Activated T-cell treated with anti-CD3 and anti-CD28 coated beads, Interleukin-2, amount 50 U/mL, for 48 hours (primary cell): ENCODE data around the gene AIFM3.
"Not testable (repeated sequence)": the region's sequence is repeated elsewhere in the genome, so short reads cannot be mapped to it uniquely, and the experiment has no call there.

Source experiments
- DNase-seq, 2 experiments: peaks; one replicate each; pipeline ENCODE4 v3.0.0-alpha.2; 2020

The AIFM3 gene, protein sequence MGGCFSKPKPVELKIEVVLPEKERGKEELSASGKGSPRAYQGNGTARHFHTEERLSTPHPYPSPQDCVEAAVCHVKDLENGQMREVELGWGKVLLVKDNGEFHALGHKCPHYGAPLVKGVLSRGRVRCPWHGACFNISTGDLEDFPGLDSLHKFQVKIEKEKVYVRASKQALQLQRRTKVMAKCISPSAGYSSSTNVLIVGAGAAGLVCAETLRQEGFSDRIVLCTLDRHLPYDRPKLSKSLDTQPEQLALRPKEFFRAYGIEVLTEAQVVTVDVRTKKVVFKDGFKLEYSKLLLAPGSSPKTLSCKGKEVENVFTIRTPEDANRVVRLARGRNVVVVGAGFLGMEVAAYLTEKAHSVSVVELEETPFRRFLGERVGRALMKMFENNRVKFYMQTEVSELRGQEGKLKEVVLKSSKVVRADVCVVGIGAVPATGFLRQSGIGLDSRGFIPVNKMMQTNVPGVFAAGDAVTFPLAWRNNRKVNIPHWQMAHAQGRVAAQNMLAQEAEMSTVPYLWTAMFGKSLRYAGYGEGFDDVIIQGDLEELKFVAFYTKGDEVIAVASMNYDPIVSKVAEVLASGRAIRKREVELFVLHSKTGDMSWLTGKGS

GRCh38 chr22:20966883-20967696, at the start of gene AIFM3:
Gene AIFM3, plus strand, starts transcription at chr22:20967255. Its CDS starts 690 bp downstream, at chr22:20967945.
- DNase-seq: no peak

DNA sequence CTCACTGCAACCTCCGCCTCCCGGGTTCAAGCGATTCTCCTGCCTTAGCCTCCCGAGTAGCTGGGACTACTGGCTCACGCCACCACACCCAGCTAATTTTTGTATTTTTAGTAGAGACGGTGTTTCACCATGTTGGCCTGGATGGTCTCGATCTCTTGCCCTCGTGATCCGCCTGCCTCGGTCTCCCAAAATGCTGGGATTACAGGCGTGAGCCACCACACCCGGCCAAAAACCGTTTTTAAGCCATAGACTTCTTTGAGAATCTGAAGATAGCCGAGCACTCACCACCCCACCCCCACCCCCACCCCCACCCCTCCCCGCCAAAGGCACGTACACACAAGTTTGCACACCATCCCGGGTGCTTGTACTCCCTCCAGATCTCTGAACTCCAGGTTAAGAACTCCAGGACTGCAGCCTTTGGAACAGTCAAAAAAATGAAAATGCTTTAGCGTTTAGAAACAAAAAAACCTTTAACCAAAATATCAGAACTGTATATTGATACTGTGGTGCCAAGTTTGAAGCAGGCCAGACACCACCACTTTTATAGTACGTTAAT, 48.3 kb upstream of the AIFM3 start:
- DNase-seq: peak; percentile 26 to 32

DNA sequence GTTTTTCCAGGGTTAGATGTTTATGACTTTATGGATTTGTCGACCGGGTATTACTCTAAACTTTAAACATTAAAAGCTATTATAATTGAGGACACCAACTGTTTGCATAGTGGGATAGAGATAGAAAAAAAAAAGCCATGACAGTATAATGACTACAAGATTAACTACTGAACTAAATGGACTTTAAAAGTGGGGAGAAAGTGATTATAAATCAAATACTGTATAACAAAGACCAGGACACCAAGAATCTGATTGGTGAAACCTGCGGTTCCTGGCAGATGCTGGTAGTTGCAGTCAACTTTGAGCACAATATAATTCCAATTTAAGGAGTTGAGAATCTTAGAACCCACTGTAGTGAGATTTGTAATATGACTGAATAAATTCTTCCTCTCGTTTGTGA, 47.3 kb upstream of the AIFM3 start:
- no peak for DNase-seq

GRCh38 chr22:20920881-20921203, 46.2 kb upstream of the AIFM3 start:
- DNase-seq: no peak

- DNase-seq: no peak
These were observed 44.8 kb upstream of the AIFM3 start for GRCh38 chr22:20922141-20922751.

DNA sequence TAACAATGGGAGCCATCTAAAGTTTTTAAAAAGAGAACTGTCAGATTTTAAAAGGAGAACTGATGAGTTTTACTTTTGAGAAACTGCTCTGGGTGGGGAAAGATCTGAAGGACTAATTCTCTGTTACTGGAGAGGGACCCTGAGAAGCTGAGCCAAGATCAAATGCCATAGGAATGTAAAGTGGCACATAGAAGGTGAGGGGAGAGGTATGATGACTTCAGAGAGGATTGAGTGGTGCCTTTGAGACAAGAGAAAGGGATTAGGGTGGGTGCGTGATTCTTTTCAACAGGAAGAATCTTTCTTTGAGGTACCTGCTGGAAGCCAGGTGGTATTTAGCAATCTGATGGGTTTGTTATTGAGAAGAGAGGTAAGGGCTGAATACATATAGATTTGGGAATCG, 40.8 kb upstream of the AIFM3 start:
- no peak for DNase-seq

DNA sequence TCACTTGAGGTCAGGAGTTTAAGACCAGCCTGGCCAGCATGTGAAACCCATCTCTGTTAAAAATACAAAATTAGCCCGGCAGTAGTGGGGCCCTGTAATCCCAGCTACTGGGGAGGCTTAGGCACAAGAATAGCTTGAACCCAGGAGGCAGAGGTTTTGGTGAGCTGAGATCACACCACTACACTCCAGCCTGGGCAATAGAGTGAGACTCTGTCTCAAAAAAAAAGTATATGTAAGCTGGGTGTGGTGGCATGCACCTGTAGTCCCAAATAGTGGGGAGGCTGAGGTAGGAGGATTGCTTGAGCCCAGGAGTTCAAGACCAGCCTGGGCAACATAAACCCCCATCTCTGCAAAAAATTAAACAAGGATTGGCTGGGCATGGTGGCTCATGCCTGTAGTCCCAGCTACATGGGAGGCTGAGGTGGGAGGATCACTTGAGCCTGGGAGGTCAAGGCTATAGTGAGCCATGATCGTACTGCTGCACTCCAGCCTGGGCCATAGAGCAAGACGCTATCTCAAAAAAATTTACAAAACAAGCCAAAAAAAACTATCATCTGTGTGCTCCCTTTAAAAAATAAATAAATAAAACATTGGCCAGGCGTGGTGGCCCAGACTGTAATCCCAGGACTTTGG, 39.0 kb upstream of the AIFM3 start:
- DNase-seq: no peak

DNA sequence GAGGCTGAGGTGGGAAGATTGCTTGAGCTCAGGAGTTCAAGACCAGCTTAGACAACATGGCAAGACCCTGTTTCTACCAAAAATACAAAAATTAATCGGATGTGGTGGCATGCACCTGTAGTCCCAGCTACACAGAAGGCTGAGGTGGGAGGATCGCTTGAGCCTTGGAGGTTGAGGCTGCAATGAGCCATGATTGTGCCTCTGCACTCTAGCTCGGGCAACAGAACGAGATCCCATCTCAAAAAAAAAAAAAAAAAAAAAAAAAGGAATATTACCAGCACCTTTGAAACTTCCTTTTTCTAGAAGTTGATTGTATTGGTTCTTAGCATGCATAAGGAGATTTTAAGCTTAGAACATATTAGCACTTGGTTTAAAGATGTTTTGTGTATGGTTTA, 38.5 kb upstream of the AIFM3 start:
- no peak for DNase-seq

- no peak for DNase-seq
These were observed 37.1 kb upstream of the AIFM3 start for GRCh38 chr22:20930004-20930403.

GRCh38 chr22:20930435-20930834, 36.6 kb upstream of the AIFM3 start:
- DNase-seq: not testable (repeated sequence)

GRCh38 chr22:20931126-20931654, 35.9 kb upstream of the AIFM3 start:
- no peak for DNase-seq

DNA sequence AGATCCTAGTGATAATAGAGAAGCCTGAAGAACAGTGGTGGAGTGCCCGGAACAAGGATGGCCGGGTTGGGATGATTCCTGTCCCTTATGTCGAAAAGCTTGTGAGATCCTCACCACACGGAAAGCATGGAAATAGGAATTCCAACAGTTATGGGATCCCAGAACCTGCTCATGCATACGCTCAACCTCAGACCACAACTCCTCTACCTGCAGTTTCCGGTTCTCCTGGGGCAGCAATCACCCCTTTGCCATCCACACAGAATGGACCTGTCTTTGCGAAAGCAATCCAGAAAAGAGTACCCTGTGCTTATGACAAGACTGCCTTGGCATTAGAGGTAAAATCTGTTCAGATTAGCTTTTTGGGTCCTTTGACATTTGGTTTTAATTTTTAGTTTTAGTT, 33.1 kb upstream of the AIFM3 start:
- DNase-seq: no peak

GRCh38 chr22:20935049-20935448, 32.0 kb upstream of the AIFM3 start:
- not testable (repeated sequence) for DNase-seq

GRCh38 chr22:20935780-20936539, 31.1 kb upstream of the AIFM3 start:
- not testable (repeated sequence) for DNase-seq

DNA sequence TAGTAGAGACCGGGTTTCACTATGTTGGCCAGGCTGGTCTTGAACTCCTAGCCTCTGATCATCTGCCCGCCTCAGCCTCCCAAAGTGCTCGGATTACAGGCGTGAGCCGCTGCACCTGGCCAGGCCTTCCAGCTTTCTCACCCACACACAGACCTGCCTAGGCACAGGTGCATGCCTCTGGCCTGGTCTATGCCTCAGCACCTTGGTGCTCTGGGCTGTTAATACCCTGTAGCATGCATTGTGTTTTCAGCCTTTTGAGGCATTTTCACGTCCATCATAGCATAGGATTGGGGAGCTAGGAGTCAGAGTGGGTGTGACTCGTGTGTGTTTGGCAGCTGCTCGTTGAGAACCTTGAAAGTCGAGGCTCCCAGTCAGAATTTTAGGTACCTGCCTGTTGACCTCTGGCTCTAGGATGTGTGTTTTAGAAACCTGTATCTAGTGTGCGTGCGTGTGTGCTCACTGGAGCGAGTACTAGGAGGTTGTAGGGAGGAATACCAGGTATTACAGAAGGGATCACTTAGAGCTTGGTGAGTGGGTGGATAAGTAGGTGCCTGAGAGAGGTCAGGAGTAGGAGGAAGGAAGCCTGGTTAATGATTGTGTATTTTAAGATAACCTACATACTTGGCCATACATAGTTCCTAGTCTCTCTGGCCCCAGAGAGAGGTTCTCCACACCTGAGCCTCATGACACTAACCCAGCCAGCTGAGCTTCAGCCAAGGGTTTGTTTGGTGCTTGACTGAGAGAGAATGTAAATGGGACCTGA, 29.8 kb upstream of the AIFM3 start:
- no peak for DNase-seq

GRCh38 chr22:20937794-20938671, 29.0 kb upstream of the AIFM3 start:
- no peak for DNase-seq

DNA sequence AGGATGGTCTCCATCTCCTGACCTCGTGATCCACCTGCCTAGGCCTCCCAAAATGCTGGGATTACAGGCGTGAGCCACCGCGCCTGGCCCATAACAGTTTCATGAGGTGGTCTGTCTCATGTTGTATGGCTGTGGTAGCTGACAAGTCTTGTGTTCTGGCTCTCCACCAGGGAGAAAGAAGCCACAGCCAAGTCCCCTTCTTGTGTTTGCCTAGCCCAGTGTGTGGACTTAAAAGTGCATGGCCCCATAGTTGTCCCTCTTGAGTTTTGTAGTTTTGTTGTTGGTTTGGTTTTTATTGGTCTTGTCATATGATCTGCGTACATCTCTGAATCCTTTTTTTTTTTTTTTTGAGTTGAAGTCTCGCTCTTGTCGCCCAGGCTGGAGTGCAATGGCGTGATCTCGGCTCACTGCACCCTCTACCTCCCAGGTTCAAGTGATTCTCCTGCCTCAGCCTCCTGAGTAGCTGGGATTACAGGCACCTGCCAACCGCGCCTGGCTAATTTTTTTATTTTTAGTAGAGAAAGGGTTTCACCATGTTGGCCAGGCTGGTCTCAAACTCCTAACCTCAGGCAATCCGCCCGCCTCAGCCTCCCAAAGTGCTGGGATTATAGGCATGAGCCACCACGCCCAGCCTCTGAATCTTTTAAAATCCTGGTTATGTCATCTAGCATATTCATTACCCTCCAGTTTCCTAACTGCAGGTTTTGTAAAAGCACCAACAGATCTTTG, 27.4 kb upstream of the AIFM3 start:
- DNase-seq: not testable (repeated sequence)

DNA sequence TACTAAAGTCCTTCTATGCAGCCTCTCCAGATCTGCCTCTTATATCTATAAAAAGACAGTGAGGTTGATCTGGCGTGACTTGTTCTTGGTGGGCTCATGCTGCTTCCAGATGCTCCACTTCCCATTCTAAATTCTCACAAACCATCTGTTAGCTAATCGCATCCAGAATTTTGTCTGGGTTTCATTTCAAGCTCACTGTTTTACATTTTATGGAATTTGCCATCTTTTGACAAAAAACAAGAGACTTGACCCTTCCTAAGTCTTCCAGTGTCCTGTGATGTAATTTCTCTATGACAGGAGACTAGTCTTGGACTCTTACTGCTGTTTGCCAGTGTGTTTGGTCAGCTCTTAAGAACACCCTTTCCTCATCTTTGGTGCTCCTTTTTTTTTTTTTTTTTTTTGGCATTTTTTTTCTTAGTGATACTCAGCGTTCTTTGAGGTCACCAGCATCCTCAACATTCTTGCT, 26.8 kb upstream of the AIFM3 start:
- DNase-seq: no peak

DNA sequence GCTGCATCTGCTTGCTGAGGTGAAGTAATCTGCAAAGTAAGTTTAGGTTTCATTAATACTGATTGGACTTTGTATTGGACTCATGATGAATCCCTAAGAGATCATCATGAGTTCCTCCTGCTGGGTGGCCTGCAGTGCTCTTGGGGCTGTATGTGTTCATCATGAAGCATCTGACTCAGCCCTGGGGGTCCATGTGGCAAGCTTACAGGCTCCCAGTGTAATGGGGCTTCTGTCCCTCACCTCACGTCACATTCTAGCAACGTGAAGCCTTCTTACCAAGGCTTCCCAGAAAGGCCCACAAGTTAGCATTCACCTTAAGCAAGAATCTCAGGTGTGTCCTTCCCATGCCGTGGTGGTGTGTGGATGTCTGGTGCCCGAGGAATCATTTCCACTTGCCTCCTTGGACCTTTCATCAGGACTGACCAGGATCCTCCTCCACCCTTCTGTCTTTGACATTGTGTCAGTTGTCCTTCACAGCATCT, 26.1 kb upstream of the AIFM3 start:
- DNase-seq: no peak
